GM12801 (cell line): Measurements from ENCODE around the gene IL12RB1.

Experiments
- CTCF ChIP-seq: IDR thresholded peaks from one replicate; pipeline ENCODE4 v1.5.1; 2011; ENCODE audit warnings: control low read depth; ENCODE audit not compliant: insufficient read length; ENCODE audit errors: extremely low read depth

IL12RB1 gene

GRCh38 chr19:18060472-18060871 lies 26.3 kb downstream of the IL12RB1 start:
- TF ChIP-seq CTCF = no peak

GRCh38 chr19:18059902-18060301 lies 26.8 kb downstream of the IL12RB1 start:
- no peak for TF ChIP-seq CTCF

- no peak for TF ChIP-seq CTCF
Observed at GRCh38 chr19:18059297-18059696, 27.4 kb downstream of the IL12RB1 start.

GRCh38 chr19:18058208-18059009 lies 28.3 kb downstream of the IL12RB1 start:
- TF ChIP-seq CTCF = no peak

- no peak for TF ChIP-seq CTCF
Observed at GRCh38 chr19:18057557-18057956, 29.2 kb downstream of the IL12RB1 start.

GRCh38 chr19:18055967-18056366 lies 30.8 kb downstream of the IL12RB1 start:
- TF ChIP-seq CTCF = no peak

- no peak for TF ChIP-seq CTCF
Observed at GRCh38 chr19:18053576-18054219, 33.0 kb downstream of the IL12RB1 start.
